Endodermal cell (in vitro differentiated cells): ENCODE data around the gene RFXANK. TPM values are rescaled to one million over a fixed set of nuclear protein-coding genes. Genes with fewer than 3 reads are reported as not detected.
A peak's percentile ranks its signal among the peaks of the same experiment; 100 is the strongest.

ENCODE experiments used
- DNase-seq: peaks from one replicate; pipeline ENCODE4 v3.0.0-alpha.2; 2017
- H3K27ac ChIP-seq: 2 replicates; pipeline ENCODE4 v1.5.1; 2013; ENCODE audit warnings: mild to moderate bottlenecking, low read depth, low read length, moderate library complexity
- H3K27me3 ChIP-seq: 2 replicates; pipeline ENCODE4 v1.6.1; 2013; ENCODE audit warnings: mild to moderate bottlenecking, low read length, moderate library complexity; ENCODE audit not compliant: insufficient read depth, control insufficient read depth, poor library complexity, severe bottlenecking
- H3K36me3 ChIP-seq: 2 replicates; pipeline ENCODE4 v1.7.0; 2013; ENCODE audit warnings: mild to moderate bottlenecking, low read length, moderate library complexity; ENCODE audit not compliant: control insufficient read depth, insufficient read depth
- H3K4me1 ChIP-seq: one replicate; pipeline ENCODE4 v1.7.0; 2013; ENCODE audit warnings: low read length; ENCODE audit not compliant: control insufficient read depth, insufficient read depth
- H3K4me3 ChIP-seq: 2 replicates; pipeline ENCODE4 v1.5.1; 2013; ENCODE audit warnings: mild to moderate bottlenecking, low read length, moderate library complexity
- H3K9ac ChIP-seq: 2 replicates; pipeline ENCODE4 v1.6.1; 2013; ENCODE audit warnings: mild to moderate bottlenecking, low read length, moderate library complexity; ENCODE audit not compliant: poor library complexity, severe bottlenecking; ENCODE audit errors: extremely low read depth
- H3K9me3 ChIP-seq: 2 replicates; pipeline ENCODE4 v1.6.1; 2013; ENCODE audit warnings: mild to moderate bottlenecking, low read length, moderate library complexity; ENCODE audit not compliant: control insufficient read depth
- H3K27ac Mint-ChIP-seq: 2 replicates; pipeline ENCODE4 v1.8.0; 2020; ENCODE audit warnings: mixed read lengths
- H3K27me3 Mint-ChIP-seq: 2 replicates; pipeline ENCODE4 v1.8.0; 2021; ENCODE audit warnings: mild to moderate bottlenecking, mixed read lengths; ENCODE audit not compliant: insufficient read depth
- H3K36me3 Mint-ChIP-seq: 2 replicates; pipeline ENCODE4 v1.8.0; 2020; ENCODE audit warnings: low read depth, mixed read lengths
- H3K4me1 Mint-ChIP-seq: 2 replicates; pipeline ENCODE4 v1.8.0; 2020; ENCODE audit warnings: mixed read lengths
- H3K4me3 Mint-ChIP-seq: 2 replicates; pipeline ENCODE4 v1.8.0; 2020; ENCODE audit warnings: mild to moderate bottlenecking, moderate library complexity, mixed read lengths
- H3K9me3 Mint-ChIP-seq: 2 replicates; pipeline ENCODE4 v1.8.0; 2020; ENCODE audit warnings: mild to moderate bottlenecking, mixed read lengths
- WGBS, 2 experiments: methylation state at CpG; one replicate each; pipeline versions ENCODE4 v1.1.5 to v1.1.7; 2013; ENCODE audit warnings: missing lambda C conversion rate in 2 of 2, mixed read lengths in 1 of 2; ENCODE audit not compliant: insufficient coverage in 1 of 2, insufficient read length in 1 of 2; 5-methylcytosine and 5-hydroxymethylcytosine counted together
- long read RNA-seq, 4 experiments: library from polyadenylated mRNA in 2 of 4; library from RNA in 1 of 4; library from capped mRNA in 1 of 4; stranded (forward) in 3 of 4; unstranded in 1 of 4; transcript quantifications; one replicate each; pipeline ENCODE4 v2.0.0, GENCODE V29; 2020 to 2021; ENCODE audit warnings: inconsistent platforms in 1 of 4
- polyA plus RNA-seq, 2 experiments: library from polyadenylated mRNA; stranded (reverse); fragments of 50-300 nt; gene quantifications; one replicate each; pipeline ENCODE4 v1.2.3, GENCODE V29; 2013
- total RNA-seq, 2 donors: library from RNA; stranded (reverse); fragmentation: NEBNext Ultra II Directional in 1 of 2; extraction: Animal tissue kit (Norgen Biotek cat#: 25700) in 1 of 2; gene quantifications; 2 replicates in 1 of 2; 3 replicates in 1 of 2; pipeline ENCODE4 v1.2.1, GENCODE V29; 2021
- TF ChIP-seq, protein P1 (sequence below): fragments of 200-600 bp; sonication (generic); conservative IDR thresholded peaks from 2 replicates; pipeline ENCODE4 v1.5.0; 2021; ENCODE audit warnings: antibody characterized with exemption, mild to moderate bottlenecking

RFXANK gene, protein sequence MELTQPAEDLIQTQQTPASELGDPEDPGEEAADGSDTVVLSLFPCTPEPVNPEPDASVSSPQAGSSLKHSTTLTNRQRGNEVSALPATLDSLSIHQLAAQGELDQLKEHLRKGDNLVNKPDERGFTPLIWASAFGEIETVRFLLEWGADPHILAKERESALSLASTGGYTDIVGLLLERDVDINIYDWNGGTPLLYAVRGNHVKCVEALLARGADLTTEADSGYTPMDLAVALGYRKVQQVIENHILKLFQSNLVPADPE
- 100 to 1,000 TPM; 117 to 122 TPM for total RNA-seq
- 85.2 TPM for polyA plus RNA-seq (2013, experiment 1 of 2)
- polyA plus RNA-seq (2013, experiment 2 of 2), result 71.0 TPM
- long read RNA-seq, experiment 1, transcript RFXANK-203 (9 exons, 1,212 nt), result major isoform, 6 of 34 reads
- long read RNA-seq, experiment 1, partial matches to known transcripts, result 4 of 34 reads
- long read RNA-seq, experiment 1, other reads (novel, unspliced or antisense), result 23 of 34 reads
- long read RNA-seq, experiment 2, transcript RFXANK-203 (9 exons, 1,212 nt), result major isoform, 16 of 51 reads
- long read RNA-seq, experiment 2, partial matches to known transcripts, result 4 of 51 reads
- long read RNA-seq, experiment 2, other reads (novel, unspliced or antisense), result 28 of 51 reads
- long read RNA-seq, experiment 3, transcript RFXANK-203 (9 exons, 1,212 nt), result major isoform, 33 of 93 reads
- long read RNA-seq, experiment 3, partial matches to known transcripts, result 33 of 93 reads
- long read RNA-seq, experiment 3, other reads (novel, unspliced or antisense), result 23 of 93 reads
- long read RNA-seq, experiment 4, transcript RFXANK-203 (9 exons, 1,212 nt), result major isoform, 39 of 135 reads
- long read RNA-seq, experiment 4, partial matches to known transcripts, result 77 of 135 reads
- long read RNA-seq, experiment 4, other reads (novel, unspliced or antisense), result 17 of 135 reads

DNA sequence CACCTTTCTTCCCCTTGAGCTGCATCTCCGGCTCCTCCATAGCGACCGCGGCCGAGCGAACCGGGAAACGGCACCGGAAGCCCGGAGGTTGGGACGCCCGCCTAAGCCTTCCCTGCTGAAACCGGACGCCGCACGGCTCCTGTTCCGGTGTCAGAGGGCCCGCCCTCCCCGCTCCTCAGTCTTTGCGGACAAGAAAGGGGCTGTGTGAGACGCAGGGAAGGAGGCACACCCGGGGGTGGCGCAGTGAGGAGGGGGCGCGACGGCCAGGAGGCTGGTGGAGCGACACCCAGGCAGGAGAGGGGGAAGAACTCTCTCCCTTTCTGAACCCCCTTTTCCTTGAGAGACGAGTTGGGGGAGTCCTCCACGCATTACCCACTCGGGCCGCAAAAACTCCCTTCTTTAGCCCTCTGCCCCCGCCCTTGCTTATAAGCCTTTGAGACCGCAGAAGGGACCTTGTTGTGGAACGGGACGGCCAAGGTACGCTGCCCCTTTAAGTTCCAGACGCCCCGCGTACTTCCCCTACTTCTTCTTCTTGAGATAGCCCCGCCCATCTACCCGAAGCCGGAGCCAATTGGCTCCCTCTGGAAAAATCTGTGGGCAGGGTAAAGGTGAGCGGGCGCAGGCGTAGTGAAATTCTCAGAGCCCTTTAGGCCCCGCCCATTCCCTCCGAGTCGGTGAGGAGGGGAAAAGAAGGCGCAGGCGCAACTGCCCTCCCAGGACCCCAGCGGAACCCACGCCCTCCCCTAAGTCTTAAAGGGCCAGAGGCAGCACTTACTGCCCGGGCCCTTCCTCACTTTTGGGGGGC is at the start of gene RFXANK, which contains the start of gene BORCS8:
Gene RFXANK, plus strand, starts transcription at position 181 of the 805 bp plus-strand sequence. CDS start 1,689 bp downstream, outside the sequence.
Gene BORCS8, minus strand, starts transcription at position 75 of the 805 bp plus-strand sequence. Its CDS starts 35 bp downstream, at position 40.
- Histone ChIP-seq H3K9ac (peak within 1 kb of the TSS; percentile 91), H3K36me3 (peaks cover 6% of the 10 kb centered on the region), H3K27me3 (no peaks in the 10 kb centered on the region), H3K4me3 (peak within 1 kb of the TSS; percentile 99), H3K9me3 (no peaks in the 10 kb centered on the region), H3K4me1 (no peaks in the 10 kb centered on the region), H3K27ac (peak within 1 kb of the TSS; percentile 88)
- Mint-ChIP-seq H3K4me3 (peak within 1 kb of the TSS; percentile 96), H3K4me1 (peaks cover 8% of the 10 kb centered on the region), H3K36me3 (peaks cover 23% of the 10 kb centered on the region), H3K27ac (peak within 1 kb of the TSS; percentile 96), H3K27me3 (no peaks in the 10 kb centered on the region), H3K9me3 (no peaks in the 10 kb centered on the region)
- WGBS, 2 experiments, result 0 to 1% methylated on average over 17 to 53 of the region's 53 CpGs
- TF ChIP-seq, protein P1, sequence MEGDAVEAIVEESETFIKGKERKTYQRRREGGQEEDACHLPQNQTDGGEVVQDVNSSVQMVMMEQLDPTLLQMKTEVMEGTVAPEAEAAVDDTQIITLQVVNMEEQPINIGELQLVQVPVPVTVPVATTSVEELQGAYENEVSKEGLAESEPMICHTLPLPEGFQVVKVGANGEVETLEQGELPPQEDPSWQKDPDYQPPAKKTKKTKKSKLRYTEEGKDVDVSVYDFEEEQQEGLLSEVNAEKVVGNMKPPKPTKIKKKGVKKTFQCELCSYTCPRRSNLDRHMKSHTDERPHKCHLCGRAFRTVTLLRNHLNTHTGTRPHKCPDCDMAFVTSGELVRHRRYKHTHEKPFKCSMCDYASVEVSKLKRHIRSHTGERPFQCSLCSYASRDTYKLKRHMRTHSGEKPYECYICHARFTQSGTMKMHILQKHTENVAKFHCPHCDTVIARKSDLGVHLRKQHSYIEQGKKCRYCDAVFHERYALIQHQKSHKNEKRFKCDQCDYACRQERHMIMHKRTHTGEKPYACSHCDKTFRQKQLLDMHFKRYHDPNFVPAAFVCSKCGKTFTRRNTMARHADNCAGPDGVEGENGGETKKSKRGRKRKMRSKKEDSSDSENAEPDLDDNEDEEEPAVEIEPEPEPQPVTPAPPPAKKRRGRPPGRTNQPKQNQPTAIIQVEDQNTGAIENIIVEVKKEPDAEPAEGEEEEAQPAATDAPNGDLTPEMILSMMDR, result no peak
- peak; percentile 99 for DNase-seq

DNA sequence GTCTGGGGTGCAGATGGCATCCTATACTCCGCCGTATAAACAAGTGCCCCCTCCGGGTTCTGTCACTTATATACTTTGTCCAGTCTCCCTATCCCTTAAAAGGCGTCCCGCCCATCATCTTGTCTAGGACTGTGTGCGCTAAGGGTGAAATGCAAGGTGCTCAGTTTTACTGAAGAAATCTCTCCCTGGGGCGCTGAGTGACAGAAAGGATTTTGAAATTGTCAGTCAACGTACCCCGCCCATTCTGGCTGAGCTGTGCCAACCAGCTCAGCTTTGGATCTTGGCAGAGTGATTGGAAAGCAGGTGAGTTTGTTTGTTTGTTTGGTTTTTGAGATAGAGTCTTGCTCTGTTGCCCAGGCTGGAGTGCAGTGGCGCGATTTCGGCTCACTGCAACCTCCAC is 49.7 kb upstream of the RFXANK start:
- no peak overlapping the region for H3K9ac ChIP-seq
- TF ChIP-seq, protein P1, result no peak
- no peaks in the 10 kb centered on the region for H3K4me1 ChIP-seq
- H3K9me3 ChIP-seq, result no peaks in the 10 kb centered on the region
- H3K4me3 Mint-ChIP-seq, result no peak overlapping the region
- H3K27ac Mint-ChIP-seq, result no peak overlapping the region
- DNase-seq, result peak; percentile 24
- H3K9me3 Mint-ChIP-seq, result no peaks in the 10 kb centered on the region
- H3K36me3 Mint-ChIP-seq, result no peaks in the 10 kb centered on the region
- H3K27me3 ChIP-seq, result peaks cover 4% of the 10 kb centered on the region
- H3K36me3 ChIP-seq, result no peaks in the 10 kb centered on the region
- H3K4me1 Mint-ChIP-seq, result peaks cover 5% of the 10 kb centered on the region
- H3K4me3 ChIP-seq, result no peak overlapping the region
- H3K27me3 Mint-ChIP-seq, result peaks cover 24% of the 10 kb centered on the region
- WGBS, 2 experiments, result 93% methylated on average over 9 to 12 of the region's 12 CpGs
- H3K27ac ChIP-seq, result no peak overlapping the region

DNA sequence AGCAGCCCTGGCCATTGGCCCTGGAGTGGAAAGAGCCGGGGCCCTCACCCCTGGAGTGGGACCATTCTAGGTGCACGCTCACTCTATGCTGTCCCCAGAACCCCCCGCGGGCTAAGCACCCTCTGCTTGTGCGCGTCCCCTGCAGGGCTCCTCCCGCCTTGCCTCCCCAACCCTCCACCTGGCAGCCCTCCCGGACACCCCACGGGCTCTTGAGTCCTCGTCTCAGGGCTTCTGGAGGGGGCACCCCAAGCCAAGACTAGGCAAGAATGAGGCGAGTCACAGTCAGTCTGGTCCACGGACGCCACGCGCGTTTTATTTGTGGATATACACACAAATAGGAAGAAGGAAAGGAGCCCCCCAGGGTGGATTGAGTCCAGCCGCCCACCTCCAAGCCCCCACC is 46.8 kb upstream of the RFXANK start:
- 93 to 94% methylated on average over 7 to 17 of the region's 17 CpGs for WGBS, 2 experiments
- DNase-seq, result peak; percentile 37
- H3K4me1 ChIP-seq, result no peaks in the 10 kb centered on the region
- no peak overlapping the region for H3K4me3 ChIP-seq
- Mint-ChIP-seq H3K4me1 (no peaks in the 10 kb centered on the region), H3K4me3 (no peak overlapping the region), H3K36me3 (peaks cover 4% of the 10 kb centered on the region), H3K27me3 (peaks cover 18% of the 10 kb centered on the region), H3K9me3 (no peaks in the 10 kb centered on the region), H3K27ac (no peak overlapping the region)
- H3K9me3 ChIP-seq, result no peaks in the 10 kb centered on the region
- H3K27ac ChIP-seq, result no peak overlapping the region
- H3K27me3 ChIP-seq, result peaks cover 4% of the 10 kb centered on the region
- H3K36me3 ChIP-seq, result no peaks in the 10 kb centered on the region
- TF ChIP-seq, protein P1, result no peak
- no peak overlapping the region for H3K9ac ChIP-seq
